Suppressor macrophage treated with lipopolysaccharide for 1 hour (primary cell): ENCODE results near the gene MYEOV.

ENCODE experiments used
- DNase-seq, 3 donors: peaks; one replicate each; pipeline ENCODE4 v3.0.0-alpha.2; 2020 to 2022

MYEOV gene

GRCh38 chr11:69293819-69294505 is at the start of gene MYEOV:
TSS of gene MYEOV (plus strand) at chr11:69294155. CDS start at chr11:69295355, 1,200 bp downstream.
- peak; percentile 67 to 83 (median 67) for DNase-seq

GRCh38 chr11:69244266-69244665 is 49.7 kb upstream of the MYEOV start:
- DNase-seq = no peak

GRCh38 chr11:69245041-69245440 is 48.9 kb upstream of the MYEOV start:
- no peak for DNase-seq

DNA sequence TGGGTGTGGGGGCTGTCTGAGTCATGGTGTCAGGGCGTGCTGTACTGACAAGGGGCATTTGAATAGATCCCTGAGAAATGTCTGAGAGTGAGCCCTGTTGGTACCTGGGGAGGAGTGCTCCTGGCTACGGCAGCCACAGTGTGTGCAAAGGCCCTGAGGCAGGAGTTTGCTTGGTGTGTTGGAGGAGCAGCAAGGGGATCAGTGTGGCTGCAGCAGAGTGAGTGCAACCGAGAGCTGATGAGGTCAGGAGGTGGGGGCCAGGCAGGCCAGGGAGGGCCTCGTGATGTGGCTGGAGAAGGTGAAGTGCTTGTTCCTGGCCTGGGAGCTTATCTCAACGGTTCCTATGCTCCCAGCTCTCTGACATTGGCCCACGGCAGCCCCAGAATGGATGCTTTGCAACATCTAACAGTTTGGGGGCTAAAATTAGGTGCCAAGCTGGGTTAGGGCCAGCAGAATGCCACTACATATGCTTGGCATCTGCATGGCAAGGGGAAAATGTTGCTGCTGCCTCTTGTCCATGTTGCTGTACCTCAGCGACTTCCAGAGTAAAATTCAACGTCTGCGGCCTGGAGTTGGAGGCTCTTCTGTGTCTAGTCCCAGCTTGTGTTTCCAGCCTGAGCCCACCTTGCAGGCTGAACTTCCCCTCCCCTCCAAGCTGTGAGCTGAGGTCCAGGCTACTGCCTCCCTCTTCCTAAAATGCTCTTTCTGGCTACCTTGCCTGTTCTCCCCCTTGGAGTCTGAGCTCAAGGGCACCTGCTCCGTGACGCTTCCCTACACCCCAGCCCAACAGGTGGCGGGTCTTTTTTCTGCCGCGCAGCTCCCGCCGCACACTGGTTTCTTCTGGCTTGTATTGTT is 48.2 kb upstream of the MYEOV start:
- no peak for DNase-seq

- no peak for DNase-seq
Observed at GRCh38 chr11:69249311-69250185, 44.4 kb upstream of the MYEOV start.

- no peak for DNase-seq
Observed at GRCh38 chr11:69250186-69251056, 43.5 kb upstream of the MYEOV start.

DNA sequence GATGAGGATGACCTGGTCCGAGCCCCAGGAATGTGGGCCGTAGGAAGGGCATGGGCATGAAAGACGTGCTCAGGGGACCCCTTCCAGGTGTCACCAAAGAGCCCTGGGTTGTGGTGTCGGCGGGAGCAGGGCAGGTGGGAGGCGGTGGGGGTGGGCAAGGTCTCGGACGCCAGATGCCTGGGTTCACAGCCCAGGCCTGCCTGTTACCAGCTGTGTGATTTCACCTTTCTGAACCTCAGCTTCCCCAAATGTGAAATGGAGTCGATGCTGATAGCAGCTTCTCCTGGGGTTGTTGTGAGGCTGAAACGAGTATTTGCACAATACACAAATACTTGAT is 42.9 kb upstream of the MYEOV start:
- no peak for DNase-seq

DNA sequence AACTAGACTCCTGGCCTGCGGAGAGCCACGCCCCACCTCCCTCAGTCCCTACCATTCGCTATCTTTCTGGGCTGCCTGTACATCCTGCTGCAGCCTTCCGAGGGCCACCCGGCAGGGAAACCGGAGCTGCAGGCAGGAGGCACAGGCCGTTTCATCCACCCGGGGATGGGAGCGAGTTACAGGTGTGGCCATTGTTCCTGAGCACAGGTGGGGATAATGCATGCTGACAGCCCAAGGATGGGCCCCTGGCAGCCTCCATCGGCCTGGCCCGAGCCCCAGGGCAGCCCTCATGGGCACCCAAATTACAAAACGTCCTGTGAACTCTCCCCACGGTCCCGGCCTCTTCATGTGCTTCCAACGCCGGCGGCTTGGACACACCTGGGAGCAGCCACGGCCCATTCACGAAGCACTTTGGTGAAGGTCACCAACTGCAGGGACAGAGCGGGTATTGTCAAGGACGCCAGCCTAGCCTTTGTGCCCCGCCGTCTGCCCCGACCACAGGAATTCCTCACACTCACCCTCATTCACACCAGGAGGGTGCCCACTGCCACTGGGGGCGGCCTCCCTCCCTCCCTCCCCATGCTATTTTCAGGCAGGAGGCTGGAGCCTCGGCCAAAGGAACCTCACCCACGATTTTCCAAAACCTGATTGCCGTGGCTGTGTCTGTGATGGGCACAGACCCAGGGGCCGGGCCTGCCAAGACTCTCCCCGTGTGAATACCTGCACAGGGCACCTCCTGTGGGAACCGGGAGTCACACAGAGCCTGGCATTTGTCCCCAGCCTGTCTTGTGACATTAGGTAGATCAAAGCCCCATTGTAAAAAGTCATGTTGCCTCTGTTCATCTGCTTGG is 42.1 kb upstream of the MYEOV start:
- no peak for DNase-seq

DNA sequence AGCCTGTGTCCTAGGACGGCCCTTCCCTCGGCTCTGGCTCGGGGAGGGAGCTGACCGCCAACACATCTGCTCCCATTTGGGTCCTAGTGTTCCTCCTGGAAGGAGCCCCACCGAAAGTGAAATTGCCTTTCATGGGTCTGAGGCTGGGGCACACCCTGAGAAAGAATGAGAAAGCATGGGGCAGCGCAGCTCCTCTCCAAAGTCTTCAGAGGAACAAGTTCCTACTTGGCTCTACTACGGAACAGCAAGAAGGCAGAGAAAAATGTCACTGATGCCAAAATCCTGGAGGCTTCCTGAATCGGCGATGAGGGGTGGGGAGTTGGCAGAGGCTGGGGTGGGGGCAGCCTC is 41.5 kb upstream of the MYEOV start:
- no peak for DNase-seq

- peak in 1 of 3 donors; percentile 5 for DNase-seq
Observed at GRCh38 chr11:69253028-69253427, 40.9 kb upstream of the MYEOV start.

DNA sequence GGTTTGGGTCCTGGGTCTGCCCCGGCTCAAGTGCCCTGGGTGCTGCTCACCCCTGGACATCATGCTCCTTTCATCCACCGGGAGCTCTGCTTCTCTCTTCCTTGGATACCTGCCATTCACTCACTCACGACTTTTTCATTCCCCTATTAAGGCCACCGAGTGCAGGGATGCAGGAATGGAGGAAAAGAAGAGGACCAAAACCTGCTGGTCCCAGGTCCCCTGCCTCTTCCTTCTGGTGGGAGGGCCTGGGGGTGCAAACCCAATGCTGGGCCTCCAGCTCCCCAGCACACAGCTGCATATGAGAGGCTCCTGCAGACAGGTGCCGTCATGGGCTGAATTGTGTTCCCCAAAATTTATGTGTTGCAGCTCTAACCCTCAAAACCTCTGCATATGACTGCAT is 36.8 kb upstream of the MYEOV start:
- no peak for DNase-seq

DNA sequence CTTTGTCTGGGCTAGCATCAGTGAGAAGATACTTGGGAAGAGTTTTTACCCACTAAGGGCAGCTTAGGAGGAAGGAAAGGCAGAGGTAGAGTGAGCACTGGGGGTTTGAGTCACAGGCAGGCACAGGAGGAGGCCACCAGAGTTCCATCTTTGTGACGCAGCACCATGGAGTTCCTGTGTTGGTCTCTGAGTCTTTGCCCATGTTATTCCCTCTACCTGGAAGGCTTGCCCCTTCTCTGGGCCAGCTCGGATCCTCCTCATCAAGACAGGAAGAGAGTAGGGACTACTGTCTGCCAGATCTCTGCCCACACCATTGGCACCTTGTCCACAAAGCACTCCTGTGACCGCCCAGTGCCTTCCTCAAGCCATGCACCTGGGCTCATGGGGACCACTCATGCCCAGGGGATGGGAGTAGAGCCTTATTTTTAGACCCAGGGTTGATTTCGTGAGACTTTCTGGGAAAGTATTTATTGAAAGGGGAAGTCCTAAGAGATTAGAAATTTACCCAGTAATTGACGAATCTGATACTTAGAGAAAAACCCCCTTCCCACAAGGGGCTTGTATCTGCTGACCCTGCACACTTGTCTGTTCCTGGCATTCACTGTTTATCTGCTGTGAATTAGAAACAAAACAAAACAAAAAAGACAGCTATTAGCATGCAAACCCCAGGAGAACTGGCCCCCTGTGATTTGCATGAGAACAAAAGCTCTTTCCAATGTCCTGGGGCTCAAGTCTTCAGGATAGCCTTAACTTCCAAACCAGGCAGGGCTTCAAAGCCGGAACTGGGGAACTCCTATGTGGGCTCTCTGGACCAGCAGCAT is 35.9 kb upstream of the MYEOV start:
- DNase-seq = peak in 1 of 3 donors; percentile 2

DNA sequence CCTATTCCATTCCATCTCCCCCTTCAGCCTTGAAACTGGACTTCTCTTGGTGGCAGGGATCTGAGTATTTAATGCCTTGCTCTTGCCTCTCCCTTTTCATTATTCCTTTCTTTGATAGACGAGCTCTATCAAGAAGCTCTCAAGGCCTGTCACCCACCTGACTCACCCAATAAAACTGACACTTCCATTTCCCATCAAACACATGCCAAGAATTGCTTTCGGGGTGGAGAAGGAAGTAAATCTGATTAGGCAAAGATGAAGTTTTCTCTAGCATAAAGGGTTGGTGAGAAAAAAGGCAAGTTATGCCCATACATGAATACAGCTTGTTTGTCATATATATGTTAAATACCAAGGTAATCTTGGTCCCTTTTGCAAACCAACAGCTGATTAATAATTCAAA is 34.9 kb upstream of the MYEOV start:
- DNase-seq = peak in 1 of 3 donors; percentile 5

DNA sequence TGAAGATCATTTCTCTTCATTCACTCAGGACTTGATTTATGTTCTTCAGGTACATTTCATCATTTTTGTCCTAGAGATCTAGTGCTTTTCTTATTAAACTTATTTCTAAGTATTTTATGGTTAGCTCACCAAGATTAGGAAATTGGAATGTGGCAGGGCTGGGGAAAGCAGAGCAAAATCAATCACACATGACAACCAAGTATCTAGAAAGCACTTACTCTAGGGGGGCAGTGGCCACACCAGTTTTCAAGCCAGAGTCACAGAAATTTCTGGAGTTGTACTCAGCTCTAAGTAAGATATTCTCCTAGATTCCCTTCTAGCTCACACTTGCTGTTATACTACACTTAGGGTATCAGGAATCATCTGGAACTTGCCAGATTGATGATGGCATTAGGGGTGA is 33.3 kb upstream of the MYEOV start:
- no peak for DNase-seq

- DNase-seq = no peak
Observed at GRCh38 chr11:69261116-69261515, 32.8 kb upstream of the MYEOV start.

DNA sequence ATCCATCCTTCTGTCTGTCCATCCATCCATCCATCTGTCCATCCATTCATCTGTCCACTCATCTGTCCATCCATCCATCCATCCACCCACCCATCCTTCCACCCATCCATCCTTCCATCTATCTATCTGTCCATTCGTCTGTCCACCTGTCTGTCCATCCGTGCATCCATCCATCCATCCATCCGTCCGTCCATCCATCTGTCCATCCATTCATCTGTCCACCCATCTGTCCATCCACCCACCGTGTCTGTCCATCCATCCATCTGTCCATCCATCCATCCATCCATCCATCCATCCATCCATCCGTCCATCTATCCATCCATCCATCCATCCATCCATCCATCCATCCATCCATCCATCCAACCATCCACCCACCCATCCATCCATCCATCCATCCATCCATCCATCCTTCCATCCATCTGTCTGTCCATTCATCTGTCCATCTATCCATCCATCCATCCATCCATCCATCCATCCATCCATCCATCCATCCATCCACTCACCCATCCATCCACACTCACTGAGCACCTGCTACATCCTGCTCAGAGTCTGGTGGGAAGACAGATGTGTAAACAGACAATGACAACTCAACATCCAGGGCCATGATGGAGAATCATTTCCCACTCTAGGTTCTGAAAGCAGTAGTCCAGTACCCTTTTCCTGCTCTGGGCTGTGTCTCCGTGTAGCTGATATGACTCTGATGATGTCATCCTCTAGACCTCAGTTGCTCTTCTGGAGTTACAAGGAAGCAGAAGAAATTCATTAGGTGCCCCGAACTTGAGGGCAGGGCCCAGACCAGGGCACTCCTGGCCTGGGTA is 30.8 kb upstream of the MYEOV start:
- DNase-seq = no peak

DNA sequence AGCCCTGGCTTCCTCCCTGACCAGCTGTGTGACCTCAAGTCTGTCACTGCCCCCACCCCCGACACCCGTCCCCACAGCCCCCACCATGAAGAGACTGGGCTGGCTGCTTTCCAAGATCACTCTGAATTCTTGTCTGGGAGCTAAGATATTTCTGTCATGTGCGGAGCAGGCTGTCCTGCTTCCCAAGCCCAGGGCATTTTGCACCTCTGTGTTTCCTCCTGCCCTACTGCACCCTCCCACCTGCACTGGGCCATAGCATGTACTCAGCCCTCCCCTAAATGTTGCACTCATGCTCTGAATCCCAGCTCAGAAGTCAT is 30.3 kb upstream of the MYEOV start:
- no peak for DNase-seq

- no peak for DNase-seq
Observed at GRCh38 chr11:69264486-69264885, 29.5 kb upstream of the MYEOV start.

- no peak for DNase-seq
Observed at GRCh38 chr11:69265210-69265609, 28.7 kb upstream of the MYEOV start.
